ENCODE data around the gene CMBL.

CMBL gene

DNA sequence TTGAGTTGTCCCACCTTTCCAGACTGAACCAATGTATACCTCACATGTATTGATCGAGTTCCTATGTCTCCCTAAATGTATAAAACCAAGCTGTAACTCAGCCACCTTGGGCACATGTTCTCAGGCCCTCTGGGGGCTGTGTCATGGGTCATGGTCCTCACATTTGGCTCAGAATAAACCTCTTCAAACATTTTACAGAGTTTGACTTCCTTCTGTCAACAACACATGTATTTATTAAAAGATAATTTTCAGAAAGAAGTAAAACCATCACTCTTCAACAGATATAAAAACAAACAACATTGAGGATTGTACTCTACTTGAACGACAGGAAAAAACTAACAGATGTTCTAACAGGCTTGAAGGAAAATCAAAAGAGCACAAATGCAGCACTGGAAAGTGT lies 4.5 kb downstream of the CMBL start:
- no peaks in the 10 kb centered on the region for H3K9me3 Mint-ChIP-seq
- no peak for DNase-seq
- no peak for ATAC-seq

DNA sequence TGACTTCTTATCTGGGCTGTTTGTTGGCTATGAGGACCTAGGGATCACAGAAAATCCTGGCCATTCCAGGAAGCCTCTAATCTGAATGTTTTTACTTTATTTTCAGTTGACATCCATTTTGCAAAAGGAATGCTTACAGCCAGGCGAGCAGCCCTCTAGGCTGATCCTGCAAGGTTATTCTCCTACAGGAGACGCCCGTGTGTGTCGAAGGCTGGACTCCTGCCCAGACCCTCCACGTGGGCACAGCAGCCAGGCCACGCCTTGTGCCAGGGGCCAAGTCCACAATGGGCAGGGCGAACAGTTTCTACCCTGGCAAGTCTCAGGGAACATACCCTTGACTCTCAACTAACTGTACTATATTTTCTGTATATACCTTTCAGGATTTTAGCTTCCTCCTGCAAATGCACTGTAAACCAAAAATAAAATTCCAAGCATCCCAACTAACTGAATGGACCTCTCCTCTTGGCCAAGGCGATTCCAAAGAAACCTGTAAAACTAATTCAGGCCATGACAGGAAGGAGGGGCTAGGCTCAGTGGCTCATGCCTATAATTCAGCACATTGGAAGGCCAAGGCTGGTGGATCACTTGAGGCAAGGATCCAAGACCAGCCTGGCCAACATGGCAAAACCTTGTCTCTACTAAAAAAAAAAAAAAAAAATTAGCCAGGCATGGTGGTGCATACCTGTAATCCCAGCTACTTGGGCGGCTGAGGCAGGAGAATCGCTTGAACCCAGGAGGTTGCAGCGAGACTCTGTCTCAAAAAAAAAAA lies 5.7 kb downstream of the CMBL start:
- Mint-ChIP-seq H3K9me3 (no peaks in the 10 kb centered on the region), H3K4me3 (no peak overlapping the region), H3K27ac (no peak overlapping the region), H3K27me3 (peaks cover 26% of the 10 kb centered on the region), H3K4me1 (peaks cover under 1% of the 10 kb centered on the region)
- DNase-seq (no peak), ATAC-seq (no peak)

More for the DNA sequence above, 4.5 kb downstream of the CMBL start:
- Mint-ChIP-seq H3K27me3 (peaks cover 32% of the 10 kb centered on the region), H3K27ac (no peak overlapping the region), H3K4me3 (no peak overlapping the region), H3K4me1 (peaks cover 7% of the 10 kb centered on the region)

DNA sequence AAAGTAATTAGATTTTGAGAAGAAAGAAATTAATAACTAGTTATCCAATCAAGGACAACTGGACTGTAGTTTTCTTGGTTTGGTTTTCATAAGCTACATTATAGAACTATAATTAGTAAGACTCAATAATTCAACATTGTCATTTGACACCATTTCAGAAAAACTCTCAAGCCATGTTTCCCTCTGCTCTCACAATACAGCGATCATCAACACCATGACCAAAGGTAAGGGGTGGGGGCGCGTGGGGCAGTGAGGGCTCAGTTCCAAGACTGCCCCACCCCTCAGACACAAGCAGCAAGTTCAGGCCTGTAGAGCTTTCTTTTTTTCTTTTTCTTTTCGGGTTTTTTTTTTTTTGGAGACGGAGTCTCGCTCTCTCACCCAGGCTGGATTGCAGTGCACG lies 6.4 kb downstream of the CMBL start:
- Mint-ChIP-seq H3K27ac (no peak overlapping the region), H3K27me3 (peaks cover 26% of the 10 kb centered on the region), H3K4me1 (no peaks in the 10 kb centered on the region), H3K4me3 (no peak overlapping the region), H3K9me3 (no peaks in the 10 kb centered on the region)
- no peak for DNase-seq
- no peak for ATAC-seq

GRCh38 chr5:10300246-10300645 lies 7.5 kb downstream of the CMBL start:
- H3K4me1 Mint-ChIP-seq, result no peaks in the 10 kb centered on the region
- peaks cover 17% of the 10 kb centered on the region for H3K27me3 Mint-ChIP-seq
- H3K4me3 Mint-ChIP-seq, result no peak overlapping the region
- H3K9me3 Mint-ChIP-seq, result no peaks in the 10 kb centered on the region
- DNase-seq (no peak), ATAC-seq (no peak)
- no peak overlapping the region for H3K27ac Mint-ChIP-seq

GRCh38 chr5:10297646-10298204 lies 10.0 kb downstream of the CMBL start:
- no peaks in the 10 kb centered on the region for H3K9me3 Mint-ChIP-seq
- DNase-seq (no peak), ATAC-seq (no peak)
- H3K27ac Mint-ChIP-seq, result no peak overlapping the region
- H3K4me1 Mint-ChIP-seq, result no peaks in the 10 kb centered on the region
- no peak overlapping the region for H3K4me3 Mint-ChIP-seq
- H3K27me3 Mint-ChIP-seq, result peaks cover 30% of the 10 kb centered on the region

- DNase-seq (no peak), ATAC-seq (no peak)
- Mint-ChIP-seq H3K27ac (no peak overlapping the region), H3K9me3 (no peaks in the 10 kb centered on the region), H3K4me3 (no peak overlapping the region), H3K4me1 (no peaks in the 10 kb centered on the region), H3K27me3 (peaks cover 30% of the 10 kb centered on the region)
Observed at GRCh38 chr5:10295619-10296326, 11.9 kb downstream of the CMBL start.

DNA sequence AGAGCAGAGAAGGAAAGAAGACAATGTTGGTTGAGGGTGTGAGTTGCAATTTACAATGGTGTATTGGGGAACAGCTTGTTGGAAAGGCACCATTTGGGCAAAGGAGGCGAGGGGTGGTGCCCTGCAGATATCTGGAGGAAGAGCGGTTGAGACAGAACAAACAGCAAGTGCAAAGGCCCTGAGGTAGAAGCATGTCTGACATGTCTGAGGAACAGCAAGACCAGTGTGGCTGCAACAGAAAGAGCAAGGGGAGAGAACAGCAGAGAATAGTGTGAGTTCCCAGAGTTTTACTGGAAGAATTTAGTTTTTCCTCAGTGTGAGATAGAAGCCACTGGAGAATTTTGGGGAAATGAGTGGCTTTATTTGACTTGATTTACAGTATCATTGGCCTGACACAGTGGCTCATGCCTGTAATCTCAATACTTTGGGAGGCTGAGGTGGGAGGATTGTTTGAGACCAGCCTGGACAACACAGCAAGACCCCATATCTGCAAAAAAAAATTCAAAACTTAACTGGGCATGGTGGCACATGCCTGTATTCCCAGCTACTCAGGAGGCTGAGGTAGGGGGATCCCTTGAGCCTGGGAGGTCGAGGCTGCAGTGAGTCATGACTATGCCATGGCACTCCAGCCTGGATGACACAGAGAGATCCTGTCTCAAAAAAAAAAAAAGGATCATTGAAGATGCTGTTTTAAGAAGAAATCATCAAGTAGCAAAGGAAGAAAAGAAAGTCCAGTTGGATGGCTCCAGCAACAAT lies 13.6 kb downstream of the CMBL start:
- ATAC-seq (no peak), DNase-seq (no peak)
- H3K4me1 Mint-ChIP-seq, result no peaks in the 10 kb centered on the region
- H3K27me3 Mint-ChIP-seq, result peaks cover 30% of the 10 kb centered on the region
- H3K4me3 Mint-ChIP-seq, result no peak overlapping the region
- no peak overlapping the region for H3K27ac Mint-ChIP-seq
- H3K9me3 Mint-ChIP-seq, result no peaks in the 10 kb centered on the region

- no peak overlapping the region for H3K27ac Mint-ChIP-seq
- no peaks in the 10 kb centered on the region for H3K9me3 Mint-ChIP-seq
- ATAC-seq (no peak), DNase-seq (no peak)
- H3K27me3 Mint-ChIP-seq, result peaks cover 24% of the 10 kb centered on the region
- H3K4me3 Mint-ChIP-seq, result no peak overlapping the region
- H3K4me1 Mint-ChIP-seq, result peaks cover 7% of the 10 kb centered on the region
Observed at GRCh38 chr5:10291692-10292339, 15.9 kb downstream of the CMBL start.

DNA sequence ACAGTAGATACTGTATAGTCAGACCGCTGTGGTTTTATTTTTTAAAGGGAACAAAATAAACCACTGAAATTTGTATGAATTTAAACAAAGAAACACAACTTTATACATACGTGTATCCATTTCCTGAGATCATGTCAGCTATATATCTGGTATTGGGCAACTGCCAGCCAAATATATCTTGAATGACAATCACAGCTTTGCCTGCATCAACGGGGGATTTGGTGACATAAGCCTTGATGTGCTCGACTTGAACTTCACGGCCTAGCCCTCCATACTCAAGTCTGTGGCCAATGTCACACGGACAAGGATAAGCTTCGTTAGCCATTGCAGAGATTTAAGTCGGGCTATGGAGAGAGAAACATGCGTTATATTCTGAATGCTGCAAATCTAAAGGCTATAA lies 17.3 kb downstream of the CMBL start:
- H3K27me3 Mint-ChIP-seq, result peaks cover 17% of the 10 kb centered on the region
- DNase-seq (no peak), ATAC-seq (no peak)
- no peaks in the 10 kb centered on the region for H3K9me3 Mint-ChIP-seq
- H3K4me1 Mint-ChIP-seq, result peaks cover 7% of the 10 kb centered on the region
- no peak overlapping the region for H3K27ac Mint-ChIP-seq
- no peak overlapping the region for H3K4me3 Mint-ChIP-seq

DNA sequence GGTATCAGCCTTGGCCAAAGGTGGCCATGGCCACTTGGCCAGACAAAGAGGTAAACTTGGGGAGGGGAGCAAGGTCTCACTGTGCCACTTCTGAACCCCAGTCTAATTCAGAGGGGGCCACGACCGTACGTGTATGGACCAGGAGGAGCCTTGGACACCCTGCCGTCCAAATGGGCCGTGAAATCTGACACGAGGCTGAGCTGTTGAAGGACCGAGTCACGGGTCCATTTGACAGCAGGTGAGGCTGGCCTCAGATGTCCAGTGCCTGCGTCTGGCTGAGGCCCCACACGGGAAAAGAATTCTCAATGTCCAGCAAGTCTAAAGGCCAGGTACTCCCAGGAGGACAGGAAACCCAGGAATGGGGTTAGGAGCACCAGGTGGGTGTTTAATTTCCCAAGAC lies 17.7 kb downstream of the CMBL start:
- Mint-ChIP-seq H3K4me1 (peaks cover 7% of the 10 kb centered on the region), H3K27me3 (peaks cover 17% of the 10 kb centered on the region), H3K4me3 (no peak overlapping the region), H3K27ac (no peak overlapping the region), H3K9me3 (no peaks in the 10 kb centered on the region)
- no peak for DNase-seq
- ATAC-seq, result no peak

- Mint-ChIP-seq H3K27ac (no peak overlapping the region), H3K4me3 (no peak overlapping the region), H3K4me1 (peaks cover 7% of the 10 kb centered on the region), H3K9me3 (no peaks in the 10 kb centered on the region), H3K27me3 (peaks cover 14% of the 10 kb centered on the region)
- no peak for ATAC-seq
- no peak for DNase-seq
Observed at GRCh38 chr5:10289353-10289752, 18.3 kb downstream of the CMBL start.

DNA sequence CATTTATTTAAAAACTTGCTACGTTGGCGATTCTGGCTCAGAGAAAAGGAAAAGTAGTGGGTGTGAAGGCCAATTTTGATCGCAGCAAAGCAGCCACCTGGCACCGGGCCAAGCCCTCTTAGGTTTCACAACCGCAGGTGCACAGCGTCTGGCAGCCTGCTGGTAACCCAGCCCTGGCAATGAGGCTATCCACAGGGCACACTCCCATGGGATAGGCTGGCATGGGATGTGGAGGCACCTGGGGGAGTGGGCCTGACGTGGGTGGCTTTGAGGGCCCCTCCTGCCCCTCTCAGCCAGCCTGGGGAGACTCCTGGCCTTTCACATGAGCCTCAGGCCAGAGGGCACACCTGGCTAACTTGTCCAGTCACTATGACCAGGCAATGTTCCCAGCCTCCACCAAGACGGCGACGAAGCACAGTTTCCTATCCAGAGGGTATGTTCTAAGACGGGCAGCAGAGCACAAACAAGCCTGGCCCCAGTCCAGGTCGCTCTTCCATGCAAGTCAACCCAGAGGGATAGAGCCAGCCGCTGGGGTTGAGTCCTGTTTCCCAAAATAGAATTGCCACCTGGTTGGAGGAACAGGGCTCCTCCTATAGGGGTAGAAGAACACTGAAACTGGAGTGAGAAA lies 19.0 kb downstream of the CMBL start:
- Mint-ChIP-seq H3K4me1 (peaks cover 10% of the 10 kb centered on the region), H3K27me3 (peaks cover 8% of the 10 kb centered on the region)

DNA sequence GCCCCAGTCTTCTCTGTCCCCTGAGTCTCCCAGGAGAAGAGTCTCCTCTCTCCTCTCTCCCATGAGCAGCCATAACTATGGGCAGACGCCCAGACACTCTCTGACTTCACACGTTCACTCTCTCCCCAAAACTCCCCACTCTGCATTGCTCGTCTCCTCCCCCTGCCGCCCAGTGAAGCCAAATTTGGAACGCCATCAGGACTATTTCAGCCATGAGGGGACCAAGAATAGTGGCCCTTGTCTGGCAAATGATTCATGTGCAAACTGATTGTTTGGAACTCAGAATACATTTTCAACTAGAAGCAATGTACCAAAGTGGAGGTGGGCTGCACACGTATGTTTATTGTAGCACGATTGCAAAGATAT lies 20.9 kb downstream of the CMBL start:
- Mint-ChIP-seq H3K27me3 (no peaks in the 10 kb centered on the region), H3K9me3 (no peaks in the 10 kb centered on the region), H3K4me3 (no peak overlapping the region), H3K27ac (no peak overlapping the region), H3K4me1 (peaks cover 12% of the 10 kb centered on the region)
- ATAC-seq (no peak), DNase-seq (no peak)

More for the DNA sequence above, 19.0 kb downstream of the CMBL start:
- H3K4me3 Mint-ChIP-seq, result no peak overlapping the region
- H3K9me3 Mint-ChIP-seq, result no peaks in the 10 kb centered on the region
- peak; percentile 22 to 33 for DNase-seq
- no peak for ATAC-seq
- H3K27ac Mint-ChIP-seq, result no peak overlapping the region

DNA sequence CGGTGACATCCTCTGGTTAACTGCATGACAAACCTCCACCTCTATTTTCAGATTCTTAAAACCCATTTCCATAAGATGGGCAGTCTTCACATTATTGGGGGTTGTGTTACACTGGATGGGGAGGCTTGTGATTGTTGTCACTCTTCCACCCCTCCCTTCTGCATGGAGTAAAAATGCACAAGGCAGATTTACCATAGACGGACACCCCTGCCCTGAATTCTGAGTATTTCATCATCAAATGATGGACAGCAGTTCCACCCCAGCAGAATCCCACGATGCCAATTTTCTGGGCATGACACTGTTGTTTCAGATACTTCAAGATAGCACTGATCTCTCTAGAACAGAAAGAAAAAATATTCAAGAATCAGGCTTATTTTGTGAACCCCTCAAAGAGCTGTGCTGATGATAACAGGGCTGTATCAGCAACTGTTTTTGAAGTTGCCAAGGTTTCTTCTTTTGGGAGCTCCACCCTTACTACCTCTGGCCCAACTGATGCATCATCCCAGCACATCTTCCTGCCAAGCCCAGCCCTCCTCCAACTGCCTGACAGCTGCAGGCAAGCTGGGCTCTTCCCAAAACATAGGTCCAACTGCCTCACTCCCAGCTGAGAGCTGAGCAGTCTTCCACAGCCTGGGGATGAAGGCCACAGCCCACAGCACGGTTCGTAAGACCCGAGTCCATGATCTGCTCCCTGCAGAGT lies 21.4 kb downstream of the CMBL start:
- H3K4me1 Mint-ChIP-seq, result peaks cover 12% of the 10 kb centered on the region
- H3K9me3 Mint-ChIP-seq, result no peaks in the 10 kb centered on the region
- no peak for ATAC-seq
- H3K27me3 Mint-ChIP-seq, result no peaks in the 10 kb centered on the region
- H3K27ac Mint-ChIP-seq, result no peak overlapping the region
- no peak for DNase-seq
- no peak overlapping the region for H3K4me3 Mint-ChIP-seq

All from stimulated activated naive CD8-positive, alpha-beta T cell treated with anti-CD3 and anti-CD28 coated beads, Interleukin-15, amount 100 ng/mL, for 72 hours (primary cell).